ENCODE data around the gene LONP1.

DNA sequence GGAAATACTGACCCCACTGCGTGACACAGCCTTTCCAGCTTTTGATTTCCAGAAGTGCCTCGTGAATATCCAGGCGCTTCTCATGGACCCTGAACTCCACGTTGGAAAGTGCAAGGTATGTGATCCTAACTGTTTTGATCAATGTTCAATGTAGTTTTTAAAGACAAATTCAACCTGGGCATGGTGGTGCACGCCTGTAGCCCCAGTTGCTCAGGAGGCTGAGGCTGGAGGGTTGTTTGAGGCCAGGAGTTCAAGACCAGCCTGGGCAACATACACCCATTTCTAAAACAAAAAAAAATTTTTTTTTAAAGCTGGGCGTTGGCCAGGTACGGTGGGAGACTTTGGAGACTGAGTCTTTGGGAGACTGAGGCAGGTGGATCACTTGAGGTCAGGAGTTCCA, 31.8 kb upstream of the LONP1 start:
- no peak for TF ChIP-seq POLR2A (IDR thresholded peaks at IDR 0.05)
- no peak for TF ChIP-seq POLR2AphosphoS5 (IDR thresholded peaks at IDR 0.05)
